GM21737 (cell line): Measurements from ENCODE around the gene FYCO1.

Experiments
- ATAC-seq: cut with Tn5 transposase; IDR thresholded peaks from one replicate; pipeline ENCODE4 v1.9.1; 2021; ENCODE audit warnings: mild to moderate bottlenecking, moderate library complexity; ENCODE audit not compliant: unreplicated experiment

Gene FYCO1

GRCh38 chr3:45890405-45890804 lies 105.2 kb downstream of the FYCO1 start:
- no peak for ATAC-seq

GRCh38 chr3:45889337-45889736 lies 106.3 kb downstream of the FYCO1 start:
- ATAC-seq: no peak

GRCh38 chr3:45887759-45888511 lies 107.7 kb downstream of the FYCO1 start:
- ATAC-seq: no peak

GRCh38 chr3:45887285-45887684 lies 108.3 kb downstream of the FYCO1 start:
- no peak for ATAC-seq

- ATAC-seq: no peak
Measured at GRCh38 chr3:45885979-45886705, 109.5 kb downstream of the FYCO1 start, which contains the start of gene CCR9. Gene CCR9 (plus strand): TSS chr3:45886543. CDS start chr3:45894934, 8,391 bp downstream.

GRCh38 chr3:45884368-45885201 lies 111.0 kb downstream of the FYCO1 start:
- ATAC-seq: no peak

- no peak for ATAC-seq
Measured at GRCh38 chr3:45881078-45882022, 114.3 kb downstream of the FYCO1 start.

GRCh38 chr3:45880725-45881077 lies 114.9 kb downstream of the FYCO1 start:
- no peak for ATAC-seq

GRCh38 chr3:45878124-45878523 lies 117.5 kb downstream of the FYCO1 start:
- no peak for ATAC-seq

GRCh38 chr3:45874677-45875346 lies 120.8 kb downstream of the FYCO1 start:
- no peak for ATAC-seq

- no peak for ATAC-seq
Measured at GRCh38 chr3:45873638-45874037, 122.0 kb downstream of the FYCO1 start.

- no peak for ATAC-seq
Measured at GRCh38 chr3:45873036-45873435, 122.6 kb downstream of the FYCO1 start.

GRCh38 chr3:45872569-45872968 lies 123.1 kb downstream of the FYCO1 start:
- no peak for ATAC-seq

GRCh38 chr3:45871780-45872179 lies 123.8 kb downstream of the FYCO1 start:
- ATAC-seq: no peak

GRCh38 chr3:45870099-45870498 lies 125.5 kb downstream of the FYCO1 start:
- ATAC-seq: no peak

GRCh38 chr3:45869638-45870037 lies 126.0 kb downstream of the FYCO1 start:
- ATAC-seq: no peak

- no peak for ATAC-seq
Measured at GRCh38 chr3:45868650-45869049, 127.0 kb downstream of the FYCO1 start.

GRCh38 chr3:45868213-45868612 lies 127.4 kb downstream of the FYCO1 start:
- no peak for ATAC-seq
